ENCODE measurements around the gene WDR88.
"Not testable (repeated sequence)": the region's sequence is repeated elsewhere in the genome, so short reads cannot be mapped to it uniquely, and the experiment has no call there.

WDR88 gene, protein sequence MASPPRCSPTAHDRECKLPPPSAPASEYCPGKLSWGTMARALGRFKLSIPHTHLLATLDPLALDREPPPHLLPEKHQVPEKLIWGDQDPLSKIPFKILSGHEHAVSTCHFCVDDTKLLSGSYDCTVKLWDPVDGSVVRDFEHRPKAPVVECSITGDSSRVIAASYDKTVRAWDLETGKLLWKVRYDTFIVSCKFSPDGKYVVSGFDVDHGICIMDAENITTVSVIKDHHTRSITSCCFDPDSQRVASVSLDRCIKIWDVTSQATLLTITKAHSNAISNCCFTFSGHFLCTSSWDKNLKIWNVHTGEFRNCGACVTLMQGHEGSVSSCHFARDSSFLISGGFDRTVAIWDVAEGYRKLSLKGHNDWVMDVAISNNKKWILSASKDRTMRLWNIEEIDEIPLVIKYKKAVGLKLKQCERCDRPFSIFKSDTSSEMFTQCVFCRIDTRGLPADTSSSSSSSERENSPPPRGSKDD

DNA sequence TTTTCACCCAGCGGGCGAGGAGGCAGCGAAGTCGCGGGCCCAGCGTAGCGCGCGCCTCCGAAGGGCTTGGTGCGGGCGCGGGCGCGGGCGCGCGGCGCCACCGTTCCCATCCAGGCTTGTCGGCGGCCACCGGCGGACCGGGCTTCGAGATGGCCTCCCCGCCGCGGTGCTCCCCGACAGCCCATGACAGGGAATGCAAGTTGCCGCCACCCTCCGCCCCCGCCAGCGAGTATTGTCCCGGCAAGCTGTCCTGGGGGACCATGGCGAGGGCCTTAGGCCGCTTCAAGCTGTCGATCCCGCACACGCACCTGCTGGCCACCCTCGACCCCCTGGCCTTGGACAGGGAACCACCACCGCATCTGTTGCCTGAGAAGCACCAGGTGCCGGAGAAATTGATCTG, at the start of gene WDR88:
Gene WDR88 (plus strand): TSS at position 94 of the 400 bp plus-strand sequence. CDS start 56 bp downstream, at position 150.
- DNase-seq, result no peak

DNA sequence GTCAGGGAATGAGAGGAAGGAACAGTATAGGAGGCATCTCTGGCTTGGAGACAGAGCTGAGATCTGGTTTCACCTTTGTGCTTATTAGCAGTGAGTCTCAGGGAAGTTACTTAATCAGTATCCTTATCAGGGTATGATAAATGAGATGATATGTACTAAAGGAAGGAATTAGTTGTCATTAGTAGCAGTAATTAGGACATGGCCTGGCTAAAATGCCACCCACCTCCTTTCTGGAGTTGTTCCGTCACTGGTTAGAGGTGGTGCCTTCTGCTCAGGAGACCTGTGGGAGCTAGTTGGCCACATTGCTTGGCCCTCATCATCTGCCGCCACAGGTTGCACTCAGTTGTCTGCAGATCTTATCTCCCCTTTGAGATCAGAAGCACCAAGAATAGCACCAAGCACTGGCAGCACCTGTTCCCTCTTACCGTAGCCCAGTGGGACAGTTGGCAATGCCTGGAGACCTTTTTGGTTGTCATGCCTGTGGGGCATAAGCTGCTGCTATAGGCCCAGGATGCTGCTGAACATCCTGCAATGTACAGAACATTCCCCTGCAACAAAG, 46.3 kb upstream of the WDR88 start:
- no peak for DNase-seq

DNA sequence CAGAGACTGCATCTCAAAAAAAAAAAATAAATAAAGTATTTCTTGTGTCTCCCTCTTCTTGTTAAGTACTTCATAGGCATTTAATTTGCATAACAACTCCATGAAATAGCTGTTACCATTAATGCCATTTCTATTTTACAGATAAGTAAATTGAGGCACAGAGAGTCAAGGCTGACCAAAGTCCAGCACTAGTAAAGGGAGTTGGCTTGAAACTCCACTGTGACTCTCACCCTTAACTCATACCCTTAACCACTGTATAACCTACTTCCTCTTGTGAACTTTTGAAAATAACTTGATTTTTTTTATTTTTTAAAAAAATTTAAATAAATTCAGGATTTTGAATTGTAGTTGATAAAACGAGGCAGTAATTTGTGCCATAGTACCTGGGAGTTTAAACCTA, 45.0 kb upstream of the WDR88 start:
- no peak for DNase-seq

DNA sequence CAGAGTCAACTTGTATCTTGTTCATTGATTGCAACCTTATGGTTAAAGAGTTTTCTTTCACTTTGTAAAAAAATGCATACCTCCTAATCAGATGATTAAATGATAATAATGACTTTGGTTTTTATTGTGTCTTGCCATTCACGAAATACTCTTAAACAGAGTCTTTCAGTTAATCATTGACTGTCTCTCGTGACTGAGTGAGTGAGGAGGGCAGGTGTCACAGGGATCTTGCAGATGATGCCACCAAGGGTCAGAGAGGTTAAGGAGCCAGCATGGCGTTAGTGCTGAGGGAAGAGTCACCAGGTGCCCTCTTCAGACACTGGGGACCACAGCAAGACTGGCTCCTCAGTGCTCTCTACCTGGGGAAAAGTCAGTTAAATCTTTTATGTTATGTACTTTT, 42.9 kb upstream of the WDR88 start:
- DNase-seq, result no peak

DNA sequence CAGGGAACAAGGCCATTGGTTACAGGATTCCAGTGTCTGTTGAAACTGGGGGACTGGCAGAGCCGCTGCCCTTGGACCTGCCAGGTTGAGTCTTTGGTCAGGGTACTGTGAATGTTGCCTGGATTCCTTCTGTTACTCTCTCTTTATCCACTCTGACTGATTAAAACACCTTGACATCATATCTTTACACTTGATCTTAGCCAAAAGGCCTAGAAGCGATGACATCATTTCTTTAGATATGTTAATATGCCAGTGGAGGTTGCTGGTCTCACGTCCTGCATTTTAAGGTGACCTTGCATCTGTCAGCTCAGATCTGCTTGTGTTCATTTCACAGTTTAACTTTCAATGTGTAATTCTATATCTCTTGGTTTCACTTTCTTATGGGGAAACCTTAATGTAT, 41.7 kb upstream of the WDR88 start:
- no peak for DNase-seq

DNA sequence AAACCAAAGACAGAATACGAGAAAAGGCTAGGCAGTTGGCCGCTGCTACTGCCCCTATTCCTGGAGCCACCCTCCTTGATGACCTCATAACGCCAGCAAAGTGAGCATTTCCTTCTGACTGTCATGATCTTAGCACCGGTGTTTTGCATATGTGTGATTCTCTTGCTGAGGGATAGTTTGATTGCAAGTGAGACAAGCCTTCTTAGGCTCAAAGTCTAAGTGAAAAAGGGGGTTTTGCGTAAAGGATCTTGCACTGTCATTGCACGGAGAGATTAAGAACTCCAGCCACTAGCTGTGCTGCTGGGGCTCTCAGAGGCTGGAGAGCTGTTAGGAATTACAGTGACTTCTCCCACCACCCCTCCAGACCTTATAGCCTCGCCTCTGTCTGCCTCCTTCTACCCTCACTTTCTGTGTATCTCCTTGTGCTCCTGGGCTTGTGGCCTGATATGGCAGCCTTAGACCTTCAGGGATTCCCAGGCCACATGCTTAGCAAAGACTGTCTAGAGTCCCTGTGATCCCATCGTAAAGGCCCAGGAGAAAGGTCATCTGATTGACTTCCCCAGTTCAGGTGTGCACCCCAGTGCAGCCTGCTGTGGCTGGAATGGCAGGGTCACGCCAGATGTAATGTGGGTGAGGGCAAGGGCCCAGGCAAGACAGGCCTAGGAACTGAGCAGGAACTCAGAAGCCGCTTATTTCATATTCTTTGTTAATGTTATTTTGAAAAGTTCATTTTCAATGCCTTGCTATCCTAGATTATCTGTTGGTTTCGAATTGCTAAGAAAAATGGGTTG, 38.3 kb upstream of the WDR88 start:
- DNase-seq, result no peak

DNA sequence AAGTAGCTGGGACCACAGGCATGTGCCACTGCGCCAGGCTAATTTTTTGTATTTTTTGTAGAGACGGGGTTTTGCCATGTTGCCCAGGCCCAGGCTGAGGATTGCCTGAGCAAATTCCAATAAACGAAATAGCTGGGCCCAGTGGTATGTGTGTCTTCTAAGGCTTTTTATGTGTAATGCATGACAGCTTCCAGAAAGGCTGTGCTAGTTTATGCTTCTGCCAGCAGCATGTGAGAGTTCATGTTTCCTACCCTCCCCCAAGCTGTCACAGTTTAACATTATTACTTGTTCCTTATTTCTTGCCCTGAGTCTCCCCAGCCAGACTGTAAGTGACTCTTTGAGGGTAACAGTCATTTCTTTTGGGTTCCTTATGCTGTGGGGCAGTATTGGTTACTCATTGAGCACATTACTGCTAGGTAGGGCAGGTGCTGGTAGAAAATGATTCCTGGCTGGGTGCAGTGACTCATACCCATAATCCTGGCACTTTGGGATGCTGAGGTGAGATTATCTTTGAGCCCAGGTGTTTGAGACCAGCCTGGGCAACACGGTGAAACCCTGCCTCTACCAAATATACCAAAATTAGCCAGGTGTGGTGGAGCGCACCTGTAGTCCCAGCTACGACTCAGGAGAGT, 37.4 kb upstream of the WDR88 start:
- DNase-seq, result no peak

DNA sequence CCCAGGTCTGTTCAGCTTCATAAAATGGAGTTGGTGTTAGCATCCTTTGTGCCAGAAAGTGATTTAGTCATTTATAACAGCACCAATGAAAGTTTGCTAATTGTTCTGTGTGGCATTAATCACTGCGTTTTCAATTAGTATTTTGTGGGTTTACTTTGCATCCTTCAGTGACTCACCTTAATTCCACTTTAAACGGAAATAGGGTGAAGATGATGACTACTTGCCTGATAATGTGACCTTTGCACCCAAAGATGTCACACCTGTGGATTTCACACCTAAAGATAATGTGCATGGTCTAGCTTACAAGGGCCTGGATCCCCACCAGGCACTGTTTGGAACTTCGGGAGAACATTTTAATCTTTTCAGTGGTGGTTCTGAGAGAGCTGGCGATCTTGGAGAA, 35.9 kb upstream of the WDR88 start:
- no peak for DNase-seq

DNA sequence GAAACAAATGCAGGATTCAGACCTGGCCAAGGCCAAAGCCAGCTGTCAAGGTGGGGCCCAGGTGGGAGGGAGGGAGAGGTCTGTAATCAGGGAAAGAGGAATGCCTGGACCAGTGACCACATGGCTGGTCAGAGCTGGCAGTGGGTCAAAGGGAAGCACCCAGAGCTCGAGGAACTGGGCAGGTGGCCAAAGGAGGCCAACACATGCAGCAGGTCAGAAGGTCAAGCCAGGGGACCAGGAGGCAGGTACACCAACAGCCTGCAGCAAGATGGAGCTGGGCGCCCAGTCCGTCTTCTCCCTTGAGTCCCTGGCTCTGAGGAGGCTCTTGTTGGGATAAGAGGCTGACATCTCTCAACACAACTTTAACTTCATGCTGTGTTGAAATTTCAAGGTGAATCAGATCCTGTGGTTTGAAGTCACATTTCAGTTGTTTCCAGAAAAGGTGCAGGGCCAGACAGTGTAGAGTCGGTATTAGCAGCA, 33.8 kb upstream of the WDR88 start:
- no peak for DNase-seq

DNA sequence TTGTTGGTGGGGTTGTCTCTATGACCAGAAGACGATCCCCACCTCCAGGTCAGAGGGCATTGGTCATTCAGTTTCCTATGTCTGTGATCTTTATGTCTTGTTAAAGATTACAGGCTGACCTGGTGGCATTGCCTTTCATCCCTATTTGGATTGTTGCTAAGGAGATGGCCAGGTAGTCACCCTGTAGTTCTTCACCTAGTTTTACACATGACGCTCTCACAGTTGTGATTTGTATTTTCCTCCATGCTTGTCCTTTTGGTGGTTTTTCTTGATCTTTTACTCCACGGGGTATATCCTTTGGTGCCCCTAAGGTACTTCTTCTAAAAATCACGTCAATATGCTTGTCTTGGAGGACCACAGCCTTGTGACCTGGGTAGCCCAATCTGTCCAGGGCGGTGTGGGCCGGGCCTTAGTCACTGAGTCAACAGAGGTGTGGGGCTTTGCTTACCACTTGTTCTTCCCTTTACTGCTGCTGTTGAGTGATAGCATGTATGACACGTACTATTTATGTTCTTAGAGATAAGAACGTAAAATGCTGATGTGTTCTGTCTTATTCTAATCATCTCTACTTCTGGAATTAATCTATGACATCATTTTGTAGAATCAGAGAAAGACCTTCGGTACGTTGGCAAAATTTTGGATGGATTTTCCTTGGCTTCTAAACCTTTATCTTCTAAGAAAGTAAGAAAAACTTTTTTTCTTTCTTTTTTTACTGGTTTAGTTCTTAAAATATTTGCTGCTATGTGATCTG, 30.8 kb upstream of the WDR88 start:
- no peak for DNase-seq

DNA sequence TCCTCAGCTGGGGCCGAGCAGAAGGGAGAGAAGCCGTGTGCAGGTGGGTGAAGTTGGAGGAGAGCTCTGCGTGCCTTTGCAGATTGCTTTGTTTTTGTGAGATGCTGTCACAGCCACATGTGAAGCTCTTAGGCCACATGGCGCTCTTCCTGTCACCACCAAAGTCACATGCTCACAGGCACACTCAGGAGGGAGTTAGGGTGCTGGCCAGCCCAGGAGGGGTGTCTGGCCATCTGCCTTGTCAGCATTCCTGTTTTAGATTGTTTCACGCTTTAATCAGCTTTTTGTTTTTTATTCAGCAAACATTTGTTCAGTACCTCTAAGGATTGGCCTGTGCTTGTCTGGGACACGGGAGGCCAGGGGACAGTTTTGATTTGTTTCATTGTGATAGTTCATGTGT, 29.0 kb upstream of the WDR88 start:
- no peak for DNase-seq

DNA sequence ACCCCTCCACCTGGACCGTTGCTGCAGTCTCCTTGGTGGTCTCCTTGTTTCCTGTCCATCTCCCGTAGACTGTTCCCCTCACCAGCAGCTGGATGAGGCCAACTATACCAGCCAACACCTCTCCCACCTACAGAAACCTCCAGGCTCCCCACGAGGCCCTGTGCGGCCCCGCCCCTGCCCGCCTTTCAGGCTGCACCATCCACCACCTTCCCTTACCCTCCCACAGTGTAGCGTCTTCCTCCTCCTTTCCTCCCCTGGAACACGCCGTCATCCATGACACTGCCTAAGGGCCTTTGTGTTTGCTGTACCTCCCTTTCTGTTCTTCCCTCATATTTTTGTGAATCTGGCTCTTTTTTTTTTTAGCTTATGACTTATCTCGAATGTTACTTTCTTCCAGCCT, 23.8 kb upstream of the WDR88 start:
- DNase-seq, result no peak

DNA sequence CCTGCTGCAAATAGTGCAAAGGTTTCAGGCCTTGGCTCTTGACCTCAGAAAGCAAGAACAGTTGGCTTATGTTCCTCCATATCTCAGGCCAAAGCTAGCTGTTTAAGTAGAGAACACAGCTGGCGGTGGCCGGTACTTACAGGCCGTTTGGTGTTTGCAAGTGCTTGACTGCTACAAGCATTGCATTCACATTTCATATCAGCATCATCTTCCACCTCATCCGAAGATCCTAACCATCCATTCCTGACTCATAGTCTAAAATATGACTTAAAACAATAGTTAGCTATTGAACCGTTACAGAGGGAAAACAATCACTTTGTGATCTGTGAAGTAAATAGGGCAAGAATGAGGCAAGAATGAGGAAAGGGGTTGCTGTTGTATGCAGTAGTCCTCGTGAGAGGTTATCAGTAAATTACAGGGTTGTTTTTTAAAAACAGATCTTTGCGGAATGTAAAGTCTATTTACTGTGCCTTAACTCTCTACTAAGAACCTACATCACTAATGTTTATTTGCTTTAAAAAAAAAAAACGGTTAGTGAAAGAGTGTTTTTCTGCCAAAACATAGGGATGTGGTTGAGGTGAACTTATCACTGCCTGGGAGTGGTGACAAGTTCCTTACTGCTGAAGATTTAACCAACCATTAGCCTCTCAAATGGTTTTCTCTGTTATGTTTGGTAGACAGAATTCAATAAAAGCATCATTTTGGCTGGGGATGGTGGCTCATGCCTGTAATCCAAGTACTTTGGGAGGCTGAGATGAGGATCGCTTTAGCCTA, 21.6 kb upstream of the WDR88 start:
- DNase-seq, result no peak

DNA sequence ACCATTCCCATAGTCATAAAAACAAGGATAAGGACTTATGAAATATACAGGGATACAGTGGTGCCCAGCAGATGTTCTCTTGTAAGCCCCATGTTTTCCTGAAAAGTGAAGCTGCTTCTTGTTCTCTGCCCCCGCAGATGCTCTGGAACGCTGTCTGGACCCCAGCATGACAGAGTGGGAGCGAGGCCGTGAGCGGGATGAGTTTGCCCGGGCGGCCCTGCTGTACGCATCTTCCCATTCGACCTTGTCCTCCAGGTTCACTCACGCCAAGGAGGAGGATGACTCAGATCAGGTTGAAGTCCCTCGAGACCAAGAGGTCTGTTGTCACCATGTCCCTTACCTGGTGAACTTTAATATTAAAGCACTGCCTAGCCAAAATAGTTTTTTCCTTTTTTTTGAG, 20.3 kb upstream of the WDR88 start:
- DNase-seq, result no peak

DNA sequence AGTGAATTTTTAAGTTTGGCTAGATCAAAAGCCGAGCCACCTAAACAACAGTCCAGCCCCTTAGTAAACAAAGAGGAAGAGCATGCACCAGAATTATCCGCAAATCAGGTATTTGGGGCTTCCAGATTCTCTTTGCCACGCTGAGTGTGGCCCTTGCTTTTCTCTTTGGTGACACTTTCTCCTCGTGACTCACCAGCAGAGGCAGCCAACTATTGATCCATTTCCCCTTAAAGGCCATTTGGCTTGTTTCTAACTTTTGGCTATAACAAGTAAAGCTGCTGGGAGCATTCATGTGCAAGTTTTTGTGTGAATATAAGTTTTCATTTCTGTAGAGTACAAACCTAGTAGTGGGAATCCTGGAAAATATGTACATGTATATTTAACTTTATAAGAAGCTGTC, 17.6 kb upstream of the WDR88 start:
- no peak for DNase-seq

DNA sequence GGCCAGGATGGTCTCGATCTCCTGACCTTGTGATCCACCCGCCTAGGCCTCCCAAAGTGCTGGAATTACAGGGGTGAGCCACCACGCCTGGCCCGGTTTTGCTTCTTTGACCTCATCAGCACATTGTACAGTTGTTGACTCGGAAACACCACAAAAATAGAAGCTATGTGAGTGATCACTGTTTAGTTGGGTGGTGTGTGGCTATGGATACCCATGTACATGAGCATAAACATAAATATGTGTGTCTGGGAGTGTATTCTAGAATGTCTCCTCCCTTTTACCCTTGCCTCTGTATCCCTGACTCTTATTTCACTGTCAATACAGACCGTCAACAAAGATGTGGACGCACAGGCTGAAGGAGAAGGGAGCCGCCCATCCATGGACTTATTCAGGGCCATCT, 14.4 kb upstream of the WDR88 start:
- DNase-seq, result no peak

DNA sequence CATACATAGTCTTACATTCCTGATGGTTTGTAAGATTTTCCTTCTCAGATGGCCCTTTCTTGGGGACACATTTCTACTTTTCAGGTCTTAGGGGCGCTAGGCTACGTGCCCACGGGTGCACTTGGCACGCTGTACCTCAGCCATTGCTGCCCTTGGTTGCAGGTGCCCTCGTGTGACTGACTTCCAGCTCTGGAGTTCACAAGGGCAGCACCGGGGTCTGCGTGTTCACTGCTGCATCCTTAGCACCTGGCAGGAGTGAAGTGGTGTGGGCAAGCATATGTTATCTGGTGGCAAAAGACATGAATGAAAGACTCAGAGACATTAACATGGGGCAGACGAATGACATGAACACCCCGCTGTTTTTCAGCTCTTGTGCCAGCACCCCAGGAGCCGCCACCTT, 13.3 kb upstream of the WDR88 start:
- DNase-seq, result no peak

DNA sequence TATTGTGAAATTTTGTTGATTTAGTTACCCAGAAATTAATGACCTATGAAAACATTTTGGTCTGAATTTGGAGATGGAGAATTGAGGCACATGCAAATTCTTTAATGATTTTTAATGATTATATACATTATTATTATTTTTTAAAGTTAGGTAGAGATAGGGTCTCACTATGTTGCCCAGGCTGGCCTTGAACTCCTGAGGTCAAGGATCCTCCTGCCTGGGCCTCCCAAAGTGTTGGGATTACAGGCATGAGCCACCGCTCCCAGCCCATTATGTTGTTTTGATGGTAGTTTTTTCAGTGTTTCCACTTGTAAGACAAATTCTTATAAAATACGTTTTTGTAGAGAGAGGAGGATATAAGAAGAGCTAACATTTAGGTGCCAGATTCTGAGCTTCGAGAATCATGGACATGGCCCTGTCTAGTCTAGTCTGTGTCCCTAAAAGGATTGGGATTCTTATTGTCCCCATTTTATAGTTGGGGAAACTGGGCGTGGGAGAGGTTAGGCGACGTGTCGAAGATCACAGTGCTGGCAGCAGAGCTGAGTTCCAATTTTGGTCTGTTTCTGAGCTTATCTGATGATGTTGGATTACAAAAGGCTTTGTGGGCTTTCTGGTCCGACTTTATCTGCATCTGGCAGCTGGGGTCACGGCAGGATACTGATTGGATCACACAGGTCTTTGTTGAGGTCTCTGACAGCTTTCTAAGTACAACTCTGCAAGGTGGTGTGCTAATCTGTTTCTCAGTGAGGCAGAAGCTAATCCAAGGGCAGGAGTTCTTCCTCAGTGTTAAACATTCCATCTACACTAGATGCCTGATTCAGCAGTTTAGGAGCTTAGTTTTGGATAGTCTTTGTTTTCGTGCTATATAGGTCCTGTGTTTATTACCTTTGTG, 7.5 kb upstream of the WDR88 start:
- DNase-seq, result no peak

DNA sequence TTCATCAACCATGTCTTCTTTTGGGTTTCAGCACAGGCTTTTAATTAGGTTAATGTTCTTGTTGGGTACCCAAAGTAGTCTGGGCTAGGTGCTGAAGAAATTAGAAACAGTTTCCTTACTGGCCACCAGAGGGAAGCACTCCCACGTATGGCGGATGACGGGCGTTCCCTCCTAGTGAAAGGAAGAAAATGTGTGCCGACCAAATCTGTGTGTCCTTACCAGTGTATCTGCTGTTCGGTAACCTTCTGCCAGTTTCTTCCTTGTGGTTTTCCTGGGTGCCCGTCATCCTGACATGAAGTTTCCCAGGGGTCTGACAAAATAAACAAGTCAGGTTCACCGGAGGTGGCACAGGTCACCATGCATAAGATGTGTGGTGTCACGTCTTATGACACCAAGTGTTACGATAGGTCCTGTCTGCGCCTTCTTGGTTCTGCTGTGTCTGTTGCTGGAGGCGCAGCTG, 6.0 kb upstream of the WDR88 start:
- DNase-seq, result peak; percentile 61

DNA sequence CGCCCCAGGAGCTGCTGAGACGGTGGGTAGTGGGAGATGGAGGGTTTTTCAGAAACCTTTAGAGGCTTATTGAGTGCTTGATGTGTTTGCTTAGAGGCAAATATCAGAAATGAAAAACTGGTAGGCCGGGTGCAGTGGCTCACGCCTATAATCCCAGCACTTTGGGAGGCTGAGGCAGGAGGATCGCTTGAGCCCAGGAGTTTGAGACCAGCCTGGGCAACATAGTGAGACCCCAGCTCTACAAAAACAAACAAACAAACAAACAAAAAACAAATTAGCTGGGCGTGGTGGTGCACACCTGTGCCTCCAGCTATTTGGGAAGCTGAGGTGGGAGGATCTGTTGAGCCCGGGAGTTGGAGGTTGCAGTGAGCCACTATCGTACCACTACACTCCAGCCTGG, 5.2 kb upstream of the WDR88 start:
- DNase-seq, result not testable (repeated sequence)

DNA sequence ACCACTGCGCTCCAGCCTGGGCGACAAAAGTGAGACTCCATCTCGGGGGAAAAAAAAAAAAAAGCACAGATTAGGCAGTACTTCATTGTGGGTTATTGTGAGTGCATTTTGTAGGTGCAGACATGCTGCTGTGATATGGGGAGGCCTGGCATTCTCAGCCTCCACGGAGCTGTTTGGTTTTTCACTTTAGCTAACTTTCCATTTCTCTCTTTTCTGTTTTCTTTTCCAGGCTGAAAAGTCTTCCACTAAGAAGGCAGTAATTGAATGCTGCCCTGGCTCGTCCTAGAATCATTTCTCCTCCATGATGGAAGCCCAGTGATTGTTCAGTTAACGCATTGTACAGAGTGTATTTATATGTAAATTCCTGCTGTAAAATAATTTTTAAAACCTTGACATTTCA, 2.0 kb upstream of the WDR88 start:
- DNase-seq, result no peak

All from NCI-H510A treated with DMSO at 0.1 percent for 48 hours (cell line).